IMR-90 (cell line): ENCODE data around the gene CA11.

Source experiments
- CEBPB ChIP-seq: IDR thresholded peaks from 2 replicates; pipeline ENCODE4 v1.6.1; 2012; ENCODE audit warnings: low read depth, low read length, improper control_type of control experiment
- CHD1 ChIP-seq: IDR thresholded peaks from 2 replicates; pipeline ENCODE4 v1.6.1; 2012; ENCODE audit warnings: low read depth, low read length, improper control_type of control experiment
- CTCF ChIP-seq: conservative IDR thresholded peaks from 2 replicates; pipeline ENCODE4 v1.5.1; 2012; ENCODE audit warnings: mild to moderate bottlenecking, low read depth, low read length, improper control_type of control experiment
- ELK1 ChIP-seq: fragments of 150-350 bp; IDR thresholded peaks from 2 replicates; pipeline ENCODE4 v1.6.1; 2016; ENCODE audit warnings: low read depth, mild to moderate bottlenecking, low read length, moderate library complexity, borderline replicate concordance
- FOS ChIP-seq: fragments of 150-350 bp; IDR thresholded peaks from 2 replicates; pipeline ENCODE4 v1.6.1; 2016; ENCODE audit warnings: low read depth, low read length
- MAFK ChIP-seq: IDR thresholded peaks from 2 replicates; pipeline ENCODE4 v1.6.1; 2012; ENCODE audit warnings: low read depth, low read length, improper control_type of control experiment
- MXI1 ChIP-seq: IDR thresholded peaks from 2 replicates; pipeline ENCODE4 v1.6.1; 2012; ENCODE audit warnings: low read depth, mild to moderate bottlenecking, low read length, moderate library complexity, borderline replicate concordance
- NFE2L2 ChIP-seq: fragments of 150-350 bp; IDR thresholded peaks from 2 replicates; pipeline ENCODE4 v1.6.1; 2016; ENCODE audit warnings: low read depth, mild to moderate bottlenecking, low read length
- POLR2A ChIP-seq: IDR thresholded peaks from 2 replicates; pipeline ENCODE4 v1.6.1; 2012; ENCODE audit warnings: mild to moderate bottlenecking, low read depth, low read length
- RCOR1 ChIP-seq: IDR thresholded peaks from 2 replicates; pipeline ENCODE4 v1.6.1; 2012; ENCODE audit warnings: mild to moderate bottlenecking, low read length, improper control_type of control experiment; ENCODE audit not compliant: insufficient replicate concordance
- RFX5 ChIP-seq: IDR thresholded peaks from 2 replicates; pipeline ENCODE4 v1.8.0; 2012; ENCODE audit warnings: low read depth, mild to moderate bottlenecking, low read length, moderate library complexity
- SMC3 ChIP-seq: fragments of 150-350 bp; IDR thresholded peaks from 2 replicates; pipeline ENCODE4 v1.6.1; 2016; ENCODE audit warnings: low read depth, mild to moderate bottlenecking, antibody characterized with exemption, low read length, moderate library complexity
- USF2 ChIP-seq: fragments of 150-350 bp; IDR thresholded peaks from 2 replicates; pipeline ENCODE4 v1.6.1; 2017; ENCODE audit warnings: mild to moderate bottlenecking, antibody characterized with exemption, low read length, low read depth

GRCh38 chr19:48658483-48658882, 12.5 kb upstream of the CA11 start:
- no peak for TF ChIP-seq CTCF
- TF ChIP-seq MXI1: no peak
- TF ChIP-seq USF2: no peak
- no peak for TF ChIP-seq SMC3
- TF ChIP-seq POLR2A: no peak
- TF ChIP-seq RCOR1: no peak
- no peak for TF ChIP-seq CEBPB
- no peak for TF ChIP-seq FOS
- no peak for TF ChIP-seq MAFK
- TF ChIP-seq NFE2L2: no peak
- TF ChIP-seq CHD1: no peak
- TF ChIP-seq ELK1: no peak
- no peak for TF ChIP-seq RFX5
